Spinal cord (tissue), 10 donors: ENCODE measurements around the gene POMT2. TPM values are rescaled to one million over a fixed set of nuclear protein-coding genes. Genes with fewer than 3 reads are reported as not detected.
A peak's percentile ranks its signal among the peaks of the same experiment; 100 is the strongest.

ENCODE experiments used
- DNase-seq, 6 donors: peaks; one replicate each; pipeline versions ENCODE4 v3.0.0 to v3.0.0-alpha.2; 2013 to 2015; ENCODE audit warnings: low spot score in 6 of 6, low read depth in 4 of 6
- H3K27ac ChIP-seq: one replicate; pipeline ENCODE4 v1.5.1; 2013; ENCODE audit warnings: low read depth, low read length, control low read depth
- H3K27me3 ChIP-seq: one replicate; pipeline ENCODE4 v1.6.1; 2013; ENCODE audit warnings: low read length; ENCODE audit not compliant: control insufficient read depth, insufficient read depth
- H3K36me3 ChIP-seq: one replicate; pipeline ENCODE4 v1.6.1; 2013; ENCODE audit warnings: low read length; ENCODE audit not compliant: control insufficient read depth, insufficient read depth
- H3K4me1 ChIP-seq: one replicate; pipeline ENCODE4 v1.6.1; 2013; ENCODE audit warnings: low read length; ENCODE audit not compliant: control insufficient read depth, insufficient read depth
- H3K4me3 ChIP-seq: one replicate; pipeline ENCODE4 v1.5.1; 2013; ENCODE audit warnings: low read depth, low read length, control low read depth
- H3K9me3 ChIP-seq: one replicate; pipeline ENCODE4 v1.6.1; 2013; ENCODE audit warnings: low read length; ENCODE audit not compliant: control insufficient read depth, insufficient read depth
- WGBS: methylation state at CpG from one replicate; pipeline ENCODE4 v1.1.5; 2013; ENCODE audit warnings: missing lambda C conversion rate; ENCODE audit not compliant: insufficient coverage; 5-methylcytosine and 5-hydroxymethylcytosine counted together
- polyA plus RNA-seq, 2 donors: library from polyadenylated mRNA; unstranded; fragments of 120-200 nt; gene quantifications; one replicate each; pipeline ENCODE4 v1.2.1, GENCODE V29; 2013; ENCODE audit not compliant: insufficient read length in 2 of 2
- total RNA-seq, 2 donors: library from RNA; depleted of rRNA in 1 of 2; stranded (reverse); fragments of 120-200 nt in 1 of 2; fragments of >200 nt in 1 of 2; gene quantifications; one replicate each; pipeline versions ENCODE4 v1.2.3 to v1.2.4, GENCODE V29; 2013 to 2014
- donor health status: healthy.

Gene POMT2
- total and polyA plus RNA-seq, 4 donors, result 19.9 to 55.7 (median 31.2) TPM

- Histone ChIP-seq H3K9me3 (no peaks in the 10 kb centered on the region), H3K27ac (peak overlapping the region; percentile 25), H3K4me3 (no peak overlapping the region), H3K27me3 (no peaks in the 10 kb centered on the region), H3K4me1 (peaks cover 50% of the 10 kb centered on the region), H3K36me3 (no peaks in the 10 kb centered on the region)
- WGBS, result no CpG with 5 or more reads among the region's 5 CpGs
- DNase-seq, result peak in 2 of 6 donors; percentile 26 to 49
Observed at GRCh38 chr14:77318006-77318553, 2.6 kb downstream of the POMT2 start.

DNA sequence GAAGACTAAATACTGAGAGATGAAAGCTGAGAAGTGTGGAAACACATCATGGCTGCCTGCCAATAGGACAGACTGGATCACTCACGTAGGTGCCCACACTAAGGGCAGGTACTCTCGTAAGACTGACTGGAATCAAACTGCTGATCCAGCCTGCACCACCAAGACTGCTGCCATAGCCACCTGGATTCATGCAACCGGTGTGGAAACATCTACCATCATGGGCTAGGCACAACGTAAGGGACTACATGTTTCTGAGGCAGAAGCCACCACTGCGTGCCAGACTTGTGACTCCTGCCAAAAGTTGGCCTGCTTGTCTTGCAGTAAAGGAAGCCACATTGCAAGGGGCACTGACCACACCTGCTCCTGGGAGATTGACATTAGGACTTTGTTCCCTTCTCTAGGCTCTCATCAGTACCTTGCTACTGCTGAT, 3.8 kb downstream of the POMT2 start:
- H3K4me1 ChIP-seq, result peaks cover 50% of the 10 kb centered on the region
- WGBS, result 63% methylated on average over 5 of the region's 5 CpGs
- H3K9me3 ChIP-seq, result no peaks in the 10 kb centered on the region
- DNase-seq, result no peak
- H3K27me3 ChIP-seq, result no peaks in the 10 kb centered on the region
- no peak overlapping the region for H3K4me3 ChIP-seq
- H3K27ac ChIP-seq, result peak overlapping the region; percentile 25
- no peaks in the 10 kb centered on the region for H3K36me3 ChIP-seq

DNA sequence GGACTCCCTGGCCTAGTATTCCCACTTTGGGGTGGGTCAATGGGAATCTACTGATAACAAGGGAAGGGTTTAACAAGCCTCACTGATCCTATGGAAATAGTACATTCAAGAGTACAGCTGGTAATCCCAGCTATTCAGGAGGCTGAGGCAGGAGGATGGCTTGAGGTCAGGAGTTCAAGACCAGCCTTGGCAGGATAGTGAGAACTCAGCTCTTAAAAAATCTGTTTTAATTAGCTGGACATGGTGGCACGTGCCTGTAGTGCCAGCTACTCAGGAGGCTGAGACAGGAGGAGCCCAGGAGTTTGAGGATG, 4.5 kb downstream of the POMT2 start:
- WGBS, result 20% methylated on average over 1 of the region's 1 CpG
- DNase-seq, result no peak
- Histone ChIP-seq H3K4me1 (peaks cover 50% of the 10 kb centered on the region), H3K36me3 (no peaks in the 10 kb centered on the region), H3K27ac (no peak overlapping the region), H3K27me3 (no peaks in the 10 kb centered on the region), H3K4me3 (no peak overlapping the region), H3K9me3 (no peaks in the 10 kb centered on the region)

DNA sequence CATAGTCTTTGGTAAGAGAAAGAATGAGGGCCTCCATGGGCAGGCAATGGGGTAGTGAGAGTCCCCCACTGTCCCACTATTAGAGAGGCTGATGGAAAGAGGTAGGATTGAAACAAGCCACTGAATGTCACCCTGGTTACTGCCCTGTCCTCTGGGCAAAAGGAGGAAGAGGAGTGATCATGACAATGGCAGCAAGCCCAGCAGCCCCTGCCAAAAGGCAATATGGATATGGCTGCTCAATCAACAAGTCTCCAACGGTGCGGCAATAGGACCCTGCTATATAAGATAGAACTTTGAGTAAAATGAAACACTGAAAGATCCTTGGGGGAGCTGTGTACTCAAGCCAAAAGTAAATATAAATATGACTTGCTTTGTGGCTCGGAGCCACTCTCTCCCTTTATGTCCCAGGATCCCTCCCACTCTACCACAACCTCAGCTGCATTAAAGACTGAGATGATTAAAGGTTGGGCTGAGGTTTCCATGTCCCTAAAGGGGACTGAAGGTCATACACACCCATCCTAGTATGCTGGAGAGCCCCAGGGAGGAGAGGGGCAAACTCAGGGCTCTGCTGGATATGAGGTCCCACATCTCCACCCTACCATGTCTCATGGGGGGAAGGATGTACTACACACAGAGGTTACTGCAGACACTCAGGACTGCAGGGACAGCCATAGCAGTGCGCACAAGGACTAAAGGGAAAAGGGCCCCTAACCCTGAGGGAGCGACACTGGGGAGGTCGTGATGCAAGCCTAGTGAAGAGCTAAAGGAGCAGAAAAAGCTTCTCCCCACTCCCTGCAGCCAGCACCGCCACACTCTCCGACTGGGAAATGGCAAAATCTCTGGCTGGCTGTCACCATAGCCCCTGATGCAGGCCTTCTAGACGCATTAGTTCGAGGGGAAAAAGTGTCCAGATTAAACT, 5.9 kb downstream of the POMT2 start:
- Histone ChIP-seq H3K9me3 (no peaks in the 10 kb centered on the region), H3K27me3 (no peaks in the 10 kb centered on the region), H3K4me3 (no peak overlapping the region), H3K36me3 (no peaks in the 10 kb centered on the region), H3K4me1 (peaks cover 49% of the 10 kb centered on the region), H3K27ac (peak overlapping the region; percentile 84)
- 42% methylated on average over 2 of the region's 10 CpGs for WGBS
- no peak for DNase-seq

- peak in 1 of 6 donors; percentile 58 for DNase-seq
- Histone ChIP-seq H3K9me3 (no peaks in the 10 kb centered on the region), H3K36me3 (no peaks in the 10 kb centered on the region), H3K4me1 (peaks cover 55% of the 10 kb centered on the region), H3K27me3 (no peaks in the 10 kb centered on the region), H3K4me3 (no peak overlapping the region), H3K27ac (peak overlapping the region; percentile 84)
- 0% methylated on average over 2 of the region's 2 CpGs for WGBS
Observed at GRCh38 chr14:77314043-77314442, 6.6 kb downstream of the POMT2 start.

DNA sequence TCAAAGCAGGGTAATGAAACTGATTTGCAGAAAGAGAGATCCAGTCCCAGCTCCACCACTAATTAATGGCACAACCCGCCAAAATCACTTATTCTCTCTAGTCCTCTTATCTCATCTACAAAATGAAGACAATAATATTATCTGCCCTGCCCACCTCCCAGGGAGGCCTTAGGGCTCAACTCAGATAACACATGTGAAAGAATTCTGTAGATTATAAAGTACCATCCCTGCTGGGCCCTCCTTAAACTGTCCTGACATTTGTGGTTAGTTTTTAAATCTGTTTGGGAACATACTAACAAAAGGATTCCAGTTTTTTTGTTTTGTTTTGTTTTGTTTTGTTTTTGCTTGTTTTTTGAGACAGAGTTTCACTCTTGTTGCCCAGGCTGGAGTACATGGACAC, 7.3 kb downstream of the POMT2 start:
- no peaks in the 10 kb centered on the region for H3K27me3 ChIP-seq
- no peak overlapping the region for H3K4me3 ChIP-seq
- H3K36me3 ChIP-seq, result no peaks in the 10 kb centered on the region
- no peaks in the 10 kb centered on the region for H3K9me3 ChIP-seq
- WGBS, result no CpG with 5 or more reads among the region's 1 CpG
- H3K4me1 ChIP-seq, result peaks cover 51% of the 10 kb centered on the region
- peak overlapping the region; percentile 84 for H3K27ac ChIP-seq
- DNase-seq, result no peak

GRCh38 chr14:77311217-77311616, 9.5 kb downstream of the POMT2 start:
- DNase-seq, result no peak
- no peak overlapping the region for H3K27ac ChIP-seq
- WGBS, result no CpG with 5 or more reads among the region's 2 CpGs
- peaks cover 57% of the 10 kb centered on the region for H3K4me1 ChIP-seq
- H3K36me3 ChIP-seq, result no peaks in the 10 kb centered on the region
- H3K27me3 ChIP-seq, result no peaks in the 10 kb centered on the region
- H3K9me3 ChIP-seq, result no peaks in the 10 kb centered on the region
- H3K4me3 ChIP-seq, result no peak overlapping the region

DNA sequence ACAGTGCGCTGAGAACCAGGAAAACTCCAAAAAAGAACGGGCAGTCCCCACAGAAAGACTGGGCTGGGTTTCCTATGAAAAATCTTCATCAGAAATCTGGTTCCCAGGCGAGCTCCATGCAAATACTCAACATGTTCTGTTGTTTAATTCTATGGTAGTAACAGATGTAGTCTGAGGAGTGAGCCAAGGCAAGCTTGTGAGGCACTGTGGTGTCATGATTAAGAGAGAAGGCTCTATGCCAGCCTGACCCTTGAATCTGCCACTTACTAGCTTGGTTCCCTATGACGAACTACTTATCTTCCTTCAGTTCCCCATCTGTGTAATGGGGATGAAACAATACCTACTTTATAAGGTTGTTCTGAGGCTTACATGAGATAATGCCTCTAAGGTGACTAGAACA, 10.7 kb downstream of the POMT2 start:
- peak in 1 of 6 donors; percentile 71 for DNase-seq
- no peak overlapping the region for H3K4me3 ChIP-seq
- WGBS, result 75% methylated on average over 3 of the region's 4 CpGs
- peaks cover 55% of the 10 kb centered on the region for H3K4me1 ChIP-seq
- no peak overlapping the region for H3K27ac ChIP-seq
- no peaks in the 10 kb centered on the region for H3K36me3 ChIP-seq
- no peaks in the 10 kb centered on the region for H3K27me3 ChIP-seq
- no peaks in the 10 kb centered on the region for H3K9me3 ChIP-seq

DNA sequence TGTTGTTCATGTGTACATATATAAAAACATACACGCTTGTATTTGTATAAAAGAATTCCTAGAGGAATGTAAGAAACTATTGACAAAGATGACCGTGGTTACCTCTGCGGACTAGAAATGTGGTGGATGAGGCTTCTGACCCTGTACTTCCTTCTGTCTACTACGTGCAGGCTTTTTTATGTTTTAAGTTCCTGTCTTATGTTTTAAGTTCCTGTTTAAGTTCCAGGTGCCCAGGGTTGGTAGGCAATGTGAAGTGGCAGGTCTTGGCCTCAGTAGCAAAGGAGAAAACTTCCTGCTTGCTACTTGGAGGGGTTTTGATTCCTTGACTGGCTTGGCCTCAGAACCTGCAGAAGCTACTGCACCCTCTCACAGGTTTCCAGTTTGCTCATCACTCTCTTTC, 11.6 kb downstream of the POMT2 start:
- no peaks in the 10 kb centered on the region for H3K27me3 ChIP-seq
- peaks cover 46% of the 10 kb centered on the region for H3K4me1 ChIP-seq
- peak overlapping the region; percentile 10 for H3K27ac ChIP-seq
- no peak for DNase-seq
- H3K4me3 ChIP-seq, result no peak overlapping the region
- H3K36me3 ChIP-seq, result no peaks in the 10 kb centered on the region
- WGBS, result 100% methylated on average over 3 of the region's 4 CpGs
- no peaks in the 10 kb centered on the region for H3K9me3 ChIP-seq
